ENCODE data around the gene CD300E.

CD300E gene

GRCh38 chr17:74561586-74561985 is 62.0 kb downstream of the CD300E start:
- DNase-seq, result no peak
